ENCODE data around the gene PHF1.

DNA sequence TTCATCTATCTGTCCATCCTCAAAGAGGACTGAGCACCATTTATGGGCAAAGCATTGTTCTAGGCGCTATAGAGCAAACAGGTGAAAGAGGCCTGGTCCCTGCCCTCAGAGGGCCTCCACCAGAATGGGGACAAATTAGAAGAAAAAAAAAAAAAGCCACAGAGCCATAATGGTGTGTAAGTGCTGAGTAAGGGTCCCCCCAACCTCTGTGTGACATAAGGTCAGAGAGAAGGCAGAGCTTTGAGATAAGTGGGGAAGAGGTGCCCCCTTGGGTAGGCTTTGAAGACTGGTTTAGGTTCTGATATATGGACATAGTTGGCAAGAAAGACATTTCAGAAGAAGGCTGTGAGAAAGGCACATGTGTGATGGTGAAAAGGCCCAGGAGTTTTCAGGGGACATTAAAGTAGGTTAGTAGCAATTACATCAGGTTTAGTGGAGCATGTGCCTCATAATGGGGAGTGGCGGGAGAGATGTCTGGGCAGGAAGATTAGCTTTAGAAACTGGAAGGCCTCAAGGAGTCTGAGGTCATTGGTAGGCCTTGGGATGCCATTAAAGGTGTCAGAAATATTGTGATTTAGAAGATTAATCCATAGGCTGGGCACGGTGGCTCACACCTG is 28.3 kb downstream of the PHF1 start:
- TF ChIP-seq, protein P1, sequence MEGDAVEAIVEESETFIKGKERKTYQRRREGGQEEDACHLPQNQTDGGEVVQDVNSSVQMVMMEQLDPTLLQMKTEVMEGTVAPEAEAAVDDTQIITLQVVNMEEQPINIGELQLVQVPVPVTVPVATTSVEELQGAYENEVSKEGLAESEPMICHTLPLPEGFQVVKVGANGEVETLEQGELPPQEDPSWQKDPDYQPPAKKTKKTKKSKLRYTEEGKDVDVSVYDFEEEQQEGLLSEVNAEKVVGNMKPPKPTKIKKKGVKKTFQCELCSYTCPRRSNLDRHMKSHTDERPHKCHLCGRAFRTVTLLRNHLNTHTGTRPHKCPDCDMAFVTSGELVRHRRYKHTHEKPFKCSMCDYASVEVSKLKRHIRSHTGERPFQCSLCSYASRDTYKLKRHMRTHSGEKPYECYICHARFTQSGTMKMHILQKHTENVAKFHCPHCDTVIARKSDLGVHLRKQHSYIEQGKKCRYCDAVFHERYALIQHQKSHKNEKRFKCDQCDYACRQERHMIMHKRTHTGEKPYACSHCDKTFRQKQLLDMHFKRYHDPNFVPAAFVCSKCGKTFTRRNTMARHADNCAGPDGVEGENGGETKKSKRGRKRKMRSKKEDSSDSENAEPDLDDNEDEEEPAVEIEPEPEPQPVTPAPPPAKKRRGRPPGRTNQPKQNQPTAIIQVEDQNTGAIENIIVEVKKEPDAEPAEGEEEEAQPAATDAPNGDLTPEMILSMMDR (conservative IDR thresholded peaks at IDR 0.05): no peak
- TF ChIP-seq EZH2 (IDR thresholded peaks at IDR 0.05; ENCODE audit: low read depth): no peak

Data from PC-9 (cell line).